Non-pigmented ciliary epithelial cell (primary cell): ENCODE data around the gene ELOB.

Experiments
- DNase-seq: peaks from one replicate; pipeline ENCODE4 v3.0.0-alpha.2; 2010; ENCODE audit warnings: low read depth

ELOB gene

DNA sequence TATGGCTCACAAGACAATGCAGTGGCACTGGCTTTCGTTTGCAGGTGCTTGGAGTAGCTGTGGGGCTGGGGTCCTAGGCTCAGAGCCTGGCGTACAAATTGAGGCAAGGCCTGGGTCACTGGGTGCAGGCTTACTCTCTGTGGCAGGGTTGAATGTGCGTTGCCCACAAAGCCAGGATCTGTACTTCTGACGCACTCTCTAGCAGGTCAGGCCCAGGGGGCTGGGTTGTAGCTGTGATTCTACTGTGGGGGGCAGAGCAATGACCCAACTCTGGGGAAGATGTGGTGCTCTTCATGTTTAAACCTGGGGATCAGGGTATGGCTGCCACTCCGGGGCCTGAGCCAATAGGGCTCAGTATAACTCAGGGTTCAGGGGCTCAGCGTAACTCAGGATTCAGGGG lies 33.6 kb upstream of the ELOB start:
- no peak for DNase-seq

GRCh38 chr16:2809149-2809760 lies 32.2 kb upstream of the ELOB start:
- no peak for DNase-seq

- DNase-seq, result no peak
Observed at GRCh38 chr16:2808181-2808580, 31.1 kb upstream of the ELOB start.

- DNase-seq, result no peak
Observed at GRCh38 chr16:2806286-2806685, 29.2 kb upstream of the ELOB start.

DNA sequence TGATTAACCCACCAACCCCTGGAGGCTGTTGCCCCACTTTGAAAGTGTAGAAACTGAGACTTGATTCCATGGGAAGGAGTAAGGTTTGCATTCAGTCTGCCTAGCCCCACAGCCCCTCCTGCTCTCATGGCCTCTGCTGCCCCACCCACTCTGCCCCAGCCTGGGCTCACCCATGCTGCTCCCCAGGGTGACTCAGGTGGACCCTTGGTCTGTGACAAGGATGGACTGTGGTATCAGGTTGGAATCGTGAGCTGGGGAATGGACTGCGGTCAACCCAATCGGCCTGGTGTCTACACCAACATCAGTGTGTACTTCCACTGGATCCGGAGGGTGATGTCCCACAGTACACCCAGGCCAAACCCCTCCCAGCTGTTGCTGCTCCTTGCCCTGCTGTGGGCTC lies 27.6 kb upstream of the ELOB start:
- no peak for DNase-seq

DNA sequence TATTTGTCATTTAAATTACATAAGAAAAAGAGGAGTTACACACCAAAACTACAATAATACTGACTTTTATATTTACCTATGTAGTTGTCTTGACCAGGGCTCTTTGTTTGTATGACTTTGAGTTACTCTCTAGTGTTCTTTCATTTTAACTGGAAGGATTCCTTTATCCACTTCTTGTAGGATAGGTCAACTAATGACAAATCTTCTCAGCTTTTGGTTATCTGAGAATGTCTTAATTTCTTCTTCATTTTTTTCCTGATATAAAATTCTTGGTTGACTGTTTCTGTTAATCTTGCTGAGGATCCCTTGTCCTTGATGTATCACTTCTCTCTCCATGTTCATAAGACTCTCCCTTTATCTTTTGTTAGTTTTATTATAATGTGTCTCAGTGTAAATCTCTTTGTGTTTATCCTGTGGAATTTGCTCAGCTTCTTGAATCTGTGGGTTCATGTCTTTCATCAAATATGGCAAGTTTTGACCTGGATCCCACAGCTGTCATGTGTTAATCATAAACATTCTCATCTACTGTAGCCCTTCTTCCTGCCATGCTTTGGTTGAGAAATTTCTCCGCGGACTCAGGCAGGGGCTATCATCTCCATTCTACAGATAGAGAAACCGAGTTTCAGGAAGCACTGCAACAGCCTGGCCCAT lies 26.6 kb upstream of the ELOB start:
- DNase-seq, result no peak

- DNase-seq, result no peak
Observed at GRCh38 chr16:2799859-2800226, 22.8 kb upstream of the ELOB start.

DNA sequence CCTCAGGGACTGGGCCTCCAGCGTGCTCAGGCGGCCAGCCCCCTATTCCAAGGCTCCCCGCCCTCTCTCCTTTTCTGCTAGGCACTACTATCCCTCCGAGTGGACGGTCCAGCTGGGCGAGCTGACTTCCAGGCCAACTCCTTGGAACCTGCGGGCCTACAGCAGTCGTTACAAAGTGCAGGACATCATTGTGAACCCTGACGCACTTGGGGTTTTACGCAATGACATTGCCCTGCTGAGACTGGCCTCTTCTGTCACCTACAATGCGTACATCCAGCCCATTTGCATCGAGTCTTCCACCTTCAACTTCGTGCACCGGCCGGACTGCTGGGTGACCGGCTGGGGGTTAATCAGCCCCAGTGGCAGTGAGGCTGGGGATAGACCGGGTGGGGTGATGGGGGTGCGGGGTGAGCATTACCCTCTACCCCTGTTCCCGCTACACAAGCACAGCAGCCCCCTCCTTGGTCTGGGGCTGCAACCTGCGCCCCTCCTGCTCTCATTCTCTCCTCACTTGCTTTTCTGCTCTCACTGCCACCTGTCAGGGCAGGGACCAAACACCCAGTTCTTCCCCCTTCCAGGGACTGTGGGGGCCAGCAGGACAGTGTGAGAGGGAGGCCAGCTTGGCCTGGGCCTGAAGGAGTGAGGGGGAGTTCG lies 22.3 kb upstream of the ELOB start:
- no peak for DNase-seq

GRCh38 chr16:2798723-2799204 lies 21.7 kb upstream of the ELOB start:
- no peak for DNase-seq

DNA sequence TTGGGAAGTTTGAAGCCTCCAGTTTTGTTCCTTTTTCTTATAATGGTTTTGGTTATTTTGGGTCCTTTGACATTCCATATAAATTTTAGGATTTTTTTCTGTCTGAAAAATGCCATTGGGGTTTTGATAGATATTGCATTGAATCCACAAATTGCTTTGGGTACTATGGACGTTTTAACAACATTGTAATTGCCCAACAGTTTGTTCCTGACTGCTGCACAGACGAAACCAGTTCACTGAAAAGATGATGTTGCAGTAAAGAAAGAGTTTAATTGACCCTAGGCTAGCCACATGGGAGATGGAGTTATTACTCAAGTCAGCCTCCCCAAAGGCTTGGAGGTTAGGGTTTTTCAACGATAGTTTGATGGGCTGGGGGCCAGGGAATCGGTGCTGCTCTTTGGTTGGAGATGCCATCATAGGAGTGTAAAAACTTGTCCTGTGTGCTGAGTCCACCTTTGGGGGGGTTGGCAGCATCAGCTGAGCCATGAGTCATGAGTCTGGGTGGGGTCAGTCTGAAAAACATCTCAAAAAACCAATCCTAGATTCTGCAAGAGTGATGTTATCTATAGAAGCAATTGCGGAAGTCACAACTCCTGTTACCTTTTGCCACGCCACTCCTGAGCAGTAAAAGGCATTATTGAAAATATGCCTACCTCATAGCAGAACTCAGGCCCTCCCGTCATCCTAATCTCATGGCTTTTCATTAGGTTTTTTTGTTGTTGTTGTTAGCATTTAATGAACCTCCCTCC lies 18.5 kb upstream of the ELOB start:
- DNase-seq, result no peak

DNA sequence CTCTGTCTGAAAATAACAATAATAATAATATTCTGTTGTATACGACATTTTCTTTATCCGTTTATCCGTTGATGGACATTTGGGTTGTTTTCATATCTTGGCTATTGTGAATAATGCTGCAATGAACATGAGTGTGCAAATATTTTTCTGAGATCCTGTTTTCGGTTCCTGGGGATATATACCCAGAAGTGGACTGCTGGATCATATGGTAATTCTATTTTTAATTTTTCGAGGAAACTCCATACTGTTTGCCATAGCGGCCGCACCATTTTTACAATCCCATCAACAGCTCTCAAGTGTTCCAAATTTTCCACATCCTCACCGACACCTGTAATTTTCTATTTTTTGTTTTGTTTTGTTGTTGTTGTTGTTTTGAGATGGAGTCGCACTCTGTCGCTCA lies 15.9 kb upstream of the ELOB start:
- no peak for DNase-seq

DNA sequence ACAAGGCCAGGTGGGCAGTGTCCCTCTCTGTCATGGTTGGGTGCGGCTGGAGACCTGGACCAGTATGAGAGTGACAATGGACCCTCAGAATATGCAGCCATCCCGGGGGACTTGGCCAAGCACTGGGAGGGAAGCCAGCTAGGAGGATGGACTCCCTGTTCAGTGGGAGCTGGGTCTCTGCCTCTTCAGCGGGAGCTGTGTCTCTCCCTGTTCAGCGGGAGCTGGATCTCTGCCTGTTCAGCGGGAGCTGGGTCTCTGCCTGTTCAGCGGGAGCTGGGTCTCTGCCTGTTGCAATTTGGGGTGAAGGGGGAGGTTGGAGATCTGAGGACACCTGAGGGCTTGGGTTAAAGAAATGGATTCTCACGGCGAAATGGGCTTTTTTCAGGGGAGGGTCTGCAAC lies 14.1 kb upstream of the ELOB start:
- no peak for DNase-seq

DNA sequence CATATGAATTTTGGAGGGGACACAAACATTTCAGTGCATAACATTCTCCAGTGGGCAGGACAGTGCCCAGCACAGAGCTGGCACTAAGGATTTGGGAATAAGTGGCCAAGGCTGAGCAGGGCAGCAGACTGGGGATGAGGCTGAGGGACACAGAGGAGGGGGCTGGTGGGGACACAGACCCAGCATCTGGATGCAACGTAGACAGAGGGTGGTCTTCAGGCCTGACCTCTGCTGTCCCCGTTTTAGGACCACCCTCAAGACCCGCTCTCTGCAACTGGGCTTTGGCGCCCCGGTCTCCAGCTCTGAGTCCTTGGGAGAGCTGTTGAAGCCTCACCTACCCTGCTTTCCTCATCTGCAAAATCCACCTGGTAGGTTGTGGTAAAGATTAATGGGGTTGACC lies 13.6 kb upstream of the ELOB start:
- no peak for DNase-seq

DNA sequence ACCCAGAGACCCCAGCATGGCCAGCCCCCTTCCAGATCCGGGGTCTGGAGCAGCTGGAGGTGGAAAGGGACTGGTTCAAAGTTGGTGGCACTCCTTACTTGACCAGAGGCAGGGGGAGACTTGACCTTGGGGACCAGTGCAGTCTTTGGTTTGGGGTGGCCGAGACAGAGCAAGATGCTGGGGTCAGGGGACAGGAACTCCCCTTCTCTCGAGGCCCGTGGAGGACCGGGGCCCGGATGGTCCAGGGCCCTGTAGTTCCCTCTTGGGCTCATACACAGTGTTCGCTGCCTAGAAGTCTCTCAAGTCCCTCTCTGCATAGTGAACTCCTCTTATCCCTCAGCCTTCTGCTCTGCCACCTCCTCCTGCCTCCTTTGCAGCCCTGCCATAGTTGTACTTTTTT lies 10.9 kb upstream of the ELOB start:
- no peak for DNase-seq

- no peak for DNase-seq
Observed at GRCh38 chr16:2787406-2787805, 10.3 kb upstream of the ELOB start, which contains the start of gene PRSS33. Gene PRSS33, minus strand, starts transcription at chr16:2787560. Its CDS starts 1,013 bp downstream, at chr16:2786547.

GRCh38 chr16:2786826-2787151 lies 9.7 kb upstream of the ELOB start:
- DNase-seq, result no peak

- no peak for DNase-seq
Observed at GRCh38 chr16:2786061-2786825, 9.2 kb upstream of the ELOB start.

GRCh38 chr16:2785101-2785991 lies 8.3 kb upstream of the ELOB start:
- no peak for DNase-seq

DNA sequence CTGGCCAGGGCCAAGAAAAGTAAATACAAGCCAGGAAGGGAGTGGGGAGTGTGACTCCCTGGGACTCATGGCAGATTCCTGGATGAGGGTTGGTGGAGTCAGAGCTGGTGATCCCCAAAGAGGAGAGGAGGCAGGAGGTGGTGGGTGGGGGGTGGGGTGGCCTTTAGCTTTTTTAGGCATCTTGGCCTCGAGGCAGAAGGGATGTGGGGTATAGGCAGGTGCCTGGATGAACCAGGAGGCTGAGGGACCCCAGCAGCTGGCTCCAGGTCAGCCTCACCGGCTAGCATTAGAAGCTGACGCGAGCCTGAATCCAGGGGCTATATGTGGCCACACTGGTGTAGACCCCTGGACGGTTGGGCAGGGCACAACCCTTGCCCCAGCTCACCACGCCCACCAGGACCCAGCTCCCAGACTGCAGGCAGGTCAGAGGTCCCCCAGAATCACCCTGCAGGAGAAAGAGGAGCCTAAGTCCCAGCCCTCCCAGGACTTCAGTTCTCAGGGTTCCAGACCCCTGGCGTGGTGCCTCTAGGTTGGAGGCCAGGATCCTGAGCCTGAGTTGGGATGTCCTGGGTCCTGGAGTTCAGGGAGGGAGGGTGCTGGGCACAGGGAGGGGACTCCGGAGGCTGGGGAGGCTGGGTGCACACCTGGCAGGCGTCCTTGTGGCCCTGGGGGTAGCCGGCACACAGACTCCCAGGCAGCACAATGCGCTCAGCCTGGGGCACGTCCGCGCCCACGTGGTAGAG lies 7.4 kb upstream of the ELOB start:
- DNase-seq, result no peak

GRCh38 chr16:2783581-2784357 lies 6.7 kb upstream of the ELOB start:
- no peak for DNase-seq
